ENCODE measurements around the gene TTC31. TPM values are rescaled to one million over a fixed set of nuclear protein-coding genes. Genes with fewer than 3 reads are reported as not detected.
A peak's percentile ranks its signal among the peaks of the same experiment; 100 is the strongest.

The TTC31 gene
- total RNA-seq, 1 experiment from 2014 or later: 20.4 TPM

GRCh38 chr2:74529357-74530238 is 46.7 kb downstream of the TTC31 start, which contains the start of the genes AUP1 and HTRA2:
AUP1 (minus strand) TSS chr2:74529706; CDS start chr2:74529629, 77 bp downstream.
HTRA2 (plus strand) TSS chr2:74529933; CDS start chr2:74530007, 74 bp downstream.
- DNase-seq: peak; percentile 100

GRCh38 chr2:74530239-74531187 is 47.6 kb downstream of the TTC31 start:
- Histone ChIP-seq H3K4me3 (ENCODE audit: insufficient read depth, low read depth, low read length) (peak overlapping the region; percentile 99), H3K36me3 (replicated peaks; ENCODE audit: control insufficient read depth, insufficient read depth, low read length) (peaks cover 24% of the 10 kb centered on the region), H3K27me3 (ENCODE audit: control insufficient read depth, insufficient read depth, low read length) (peaks cover 5% of the 10 kb centered on the region; the same call in 1 of the 2 replicates)
- DNase-seq: peak; percentile 86

More at GRCh38 chr2:74529357-74530238, 46.7 kb downstream of the TTC31 start, which contains the start of the genes AUP1 and HTRA2:
- peak within 1 kb of the TSS; percentile 99 for H3K4me3 ChIP-seq (ENCODE audit: insufficient read depth, low read depth, low read length)
- H3K27me3 ChIP-seq (ENCODE audit: control insufficient read depth, insufficient read depth, low read length): peaks cover 5% of the 10 kb centered on the region; the same call in 1 of the 2 replicates
- H3K36me3 ChIP-seq (replicated peaks; ENCODE audit: control insufficient read depth, insufficient read depth, low read length): peaks cover 24% of the 10 kb centered on the region

- Histone ChIP-seq H3K4me3 (ENCODE audit: insufficient read depth, low read depth, low read length) (no peak overlapping the region), H3K27me3 (ENCODE audit: control insufficient read depth, insufficient read depth, low read length) (peaks cover 5% of the 10 kb centered on the region; the same call in 1 of the 2 replicates), H3K36me3 (replicated peaks; ENCODE audit: control insufficient read depth, insufficient read depth, low read length) (peaks cover 20% of the 10 kb centered on the region)
- DNase-seq: no peak
Measured at GRCh38 chr2:74531666-74532065, 48.8 kb downstream of the TTC31 start.

- H3K4me3 ChIP-seq (ENCODE audit: insufficient read depth, low read depth, low read length): no peak overlapping the region
- no peak for DNase-seq
- H3K27me3 ChIP-seq (ENCODE audit: control insufficient read depth, insufficient read depth, low read length): peaks cover 5% of the 10 kb centered on the region; the same call in 1 of the 2 replicates
- peaks cover 14% of the 10 kb centered on the region for H3K36me3 ChIP-seq (replicated peaks; ENCODE audit: control insufficient read depth, insufficient read depth, low read length)
Measured at GRCh38 chr2:74532222-74532621, 49.3 kb downstream of the TTC31 start.

GRCh38 chr2:74533464-74533863 is 50.6 kb downstream of the TTC31 start:
- no peak overlapping the region for H3K4me3 ChIP-seq (ENCODE audit: insufficient read depth, low read depth, low read length)
- no peak for DNase-seq
- peaks cover 5% of the 10 kb centered on the region; the same call in 1 of the 2 replicates for H3K27me3 ChIP-seq (ENCODE audit: control insufficient read depth, insufficient read depth, low read length)
- H3K36me3 ChIP-seq (replicated peaks; ENCODE audit: control insufficient read depth, insufficient read depth, low read length): peaks cover 6% of the 10 kb centered on the region

GRCh38 chr2:74534411-74534810 is 51.5 kb downstream of the TTC31 start:
- Histone ChIP-seq H3K27me3 (ENCODE audit: control insufficient read depth, insufficient read depth, low read length) (peaks cover 5% of the 10 kb centered on the region; the same call in 1 of the 2 replicates), H3K4me3 (ENCODE audit: insufficient read depth, low read depth, low read length) (no peak overlapping the region), H3K36me3 (replicated peaks; ENCODE audit: control insufficient read depth, insufficient read depth, low read length) (peaks cover 6% of the 10 kb centered on the region)
- DNase-seq: no peak

- Histone ChIP-seq H3K4me3 (ENCODE audit: insufficient read depth, low read depth, low read length) (no peak overlapping the region), H3K36me3 (replicated peaks; ENCODE audit: control insufficient read depth, insufficient read depth, low read length) (peaks cover 6% of the 10 kb centered on the region), H3K27me3 (ENCODE audit: control insufficient read depth, insufficient read depth, low read length) (peaks cover 5% of the 10 kb centered on the region; the same call in 1 of the 2 replicates)
- DNase-seq: no peak
Measured at GRCh38 chr2:74535440-74535965, 52.6 kb downstream of the TTC31 start.

GRCh38 chr2:74536166-74536950 is 53.5 kb downstream of the TTC31 start:
- Histone ChIP-seq H3K4me3 (ENCODE audit: insufficient read depth, low read depth, low read length) (no peak overlapping the region), H3K27me3 (ENCODE audit: control insufficient read depth, insufficient read depth, low read length) (no peaks in the 10 kb centered on the region; the same call in 1 of the 2 replicates), H3K36me3 (replicated peaks; ENCODE audit: control insufficient read depth, insufficient read depth, low read length) (peaks cover 6% of the 10 kb centered on the region)
- DNase-seq: peak; percentile 33

GRCh38 chr2:74537140-74537539 is 54.3 kb downstream of the TTC31 start:
- Histone ChIP-seq H3K27me3 (ENCODE audit: control insufficient read depth, insufficient read depth, low read length) (no peaks in the 10 kb centered on the region; the same call in 1 of the 2 replicates), H3K4me3 (ENCODE audit: insufficient read depth, low read depth, low read length) (no peak overlapping the region), H3K36me3 (replicated peaks; ENCODE audit: control insufficient read depth, insufficient read depth, low read length) (peaks cover 4% of the 10 kb centered on the region)
- DNase-seq: no peak

- H3K4me3 ChIP-seq (ENCODE audit: insufficient read depth, low read depth, low read length): no peak overlapping the region
- H3K27me3 ChIP-seq (ENCODE audit: control insufficient read depth, insufficient read depth, low read length): no peaks in the 10 kb centered on the region; the same call in 1 of the 2 replicates
- no peaks in the 10 kb centered on the region for H3K36me3 ChIP-seq (replicated peaks; ENCODE audit: control insufficient read depth, insufficient read depth, low read length)
- DNase-seq: peak; percentile 53
Measured at GRCh38 chr2:74538881-74539339, 56.0 kb downstream of the TTC31 start.

GRCh38 chr2:74540291-74540690 is 57.4 kb downstream of the TTC31 start:
- Histone ChIP-seq H3K4me3 (ENCODE audit: insufficient read depth, low read depth, low read length) (no peak overlapping the region), H3K27me3 (ENCODE audit: control insufficient read depth, insufficient read depth, low read length) (no peaks in the 10 kb centered on the region; the same call in 1 of the 2 replicates), H3K36me3 (replicated peaks; ENCODE audit: control insufficient read depth, insufficient read depth, low read length) (no peaks in the 10 kb centered on the region)
- no peak for DNase-seq

GRCh38 chr2:74542978-74543377 is 60.1 kb downstream of the TTC31 start:
- DNase-seq: no peak
- H3K4me3 ChIP-seq (ENCODE audit: insufficient read depth, low read depth, low read length): no peak overlapping the region
- H3K36me3 ChIP-seq (replicated peaks; ENCODE audit: control insufficient read depth, insufficient read depth, low read length): no peaks in the 10 kb centered on the region
- H3K27me3 ChIP-seq (ENCODE audit: control insufficient read depth, insufficient read depth, low read length): peaks cover 16% of the 10 kb centered on the region

All from H7 (cell line).